GM19035 (cell line): ENCODE results near the gene C2CD4C.
"Not testable (repeated sequence)": the region's sequence is repeated elsewhere in the genome, so short reads cannot be mapped to it uniquely, and the experiment has no call there.

ENCODE experiments used
- ATAC-seq: cut with Tn5 transposase; IDR thresholded peaks from one replicate; pipeline ENCODE4 v1.9.1; 2021; ENCODE audit not compliant: unreplicated experiment

The C2CD4C gene

DNA sequence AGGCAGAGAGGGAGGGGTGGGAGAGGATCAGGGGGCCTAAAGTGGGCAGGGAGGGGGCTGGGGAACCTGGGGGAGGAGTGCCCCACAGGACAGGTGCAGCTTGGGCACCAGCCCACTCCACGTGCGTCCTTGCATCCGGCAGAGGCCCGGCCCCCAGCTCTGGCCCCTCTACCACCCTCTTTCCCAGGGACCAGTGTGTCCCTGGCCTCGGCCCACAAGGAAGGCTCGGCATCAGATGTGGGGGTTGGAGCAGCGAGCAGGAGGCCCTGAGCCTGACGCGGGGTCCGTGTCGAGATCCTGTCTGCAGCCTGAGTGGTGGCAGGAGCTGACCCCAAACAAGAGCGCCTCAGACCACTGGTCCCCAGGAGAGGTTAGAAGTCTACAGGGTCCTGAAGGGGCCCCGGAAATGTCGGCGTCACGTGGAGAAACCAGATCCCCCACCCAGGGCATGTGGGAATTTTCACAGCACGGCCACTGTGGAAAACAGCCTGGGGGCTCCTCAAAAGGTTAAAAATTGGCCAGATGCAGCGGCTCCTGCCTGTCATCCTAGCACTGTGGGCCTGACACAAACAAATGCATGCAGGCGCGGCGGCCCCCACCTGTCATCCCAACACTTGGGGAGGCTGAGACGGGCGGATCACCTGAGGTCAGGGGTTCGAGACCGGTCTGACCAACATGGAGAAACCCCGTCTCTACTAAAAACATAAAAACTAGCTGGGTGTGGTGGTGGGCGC lies 30.4 kb upstream of the C2CD4C start:
- ATAC-seq: no peak

GRCh38 chr19:438416-438958 lies 29.5 kb upstream of the C2CD4C start:
- no peak for ATAC-seq

- no peak for ATAC-seq
These were observed 28.1 kb upstream of the C2CD4C start for GRCh38 chr19:437041-437440.

DNA sequence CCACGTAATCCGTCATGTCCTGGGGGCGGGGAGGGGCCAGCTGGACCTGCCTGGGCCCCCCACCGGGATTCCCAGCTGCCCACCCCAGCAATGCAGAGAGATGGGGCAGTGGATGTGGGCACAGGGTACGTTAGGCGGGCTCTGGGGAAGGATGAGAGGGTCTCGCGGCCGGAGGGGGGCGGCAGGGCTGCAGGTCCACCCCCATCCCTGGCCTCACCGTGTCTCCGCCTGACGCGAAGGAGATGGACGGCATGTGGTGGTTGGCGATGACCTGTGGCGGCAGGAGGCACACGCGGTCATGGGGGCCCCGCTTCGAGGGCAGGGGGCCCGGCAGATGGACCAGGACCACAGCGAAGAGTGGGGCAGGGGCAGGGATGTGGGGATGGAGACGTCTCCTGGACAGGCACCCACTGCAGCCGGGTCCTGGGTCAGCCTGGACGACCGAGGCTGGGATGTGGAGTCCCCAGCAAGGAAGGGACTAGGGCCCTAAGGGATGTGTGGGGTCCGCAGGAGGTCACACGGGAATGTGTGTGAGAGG lies 27.5 kb upstream of the C2CD4C start:
- no peak for ATAC-seq

DNA sequence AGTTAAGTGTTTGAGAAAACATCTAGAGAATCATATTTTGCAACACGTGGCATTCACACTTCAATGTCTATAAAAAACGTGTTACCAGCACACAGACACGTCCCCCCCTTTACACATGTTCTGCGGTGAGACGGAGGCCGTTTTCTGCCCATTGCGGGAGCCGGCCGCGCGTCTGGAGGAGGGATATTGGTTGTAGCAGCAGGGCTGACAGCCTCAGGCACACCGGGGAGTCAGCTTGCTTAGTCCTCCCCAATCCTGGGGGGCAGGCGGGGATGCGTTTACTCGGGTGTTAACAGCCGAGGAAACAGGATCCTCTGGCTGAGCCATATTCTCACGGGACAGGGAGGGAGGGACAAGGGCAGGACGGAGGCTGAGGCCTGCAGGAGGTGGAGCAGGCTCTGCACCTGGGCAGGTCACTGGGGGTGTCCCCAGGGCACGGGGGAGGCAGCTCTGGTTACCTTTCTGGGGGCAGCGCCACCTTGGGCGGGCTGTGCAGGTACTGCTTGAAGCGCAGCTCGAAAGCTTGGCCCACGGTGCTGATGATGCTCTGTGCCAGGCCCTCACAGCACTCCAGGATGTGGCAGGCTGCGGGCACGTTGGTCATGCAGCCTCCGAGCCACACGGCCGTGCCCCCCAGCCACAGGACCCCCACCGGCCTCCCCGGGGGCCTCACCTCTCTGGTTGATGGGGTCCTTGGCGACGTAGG lies 26.9 kb upstream of the C2CD4C start:
- ATAC-seq: no peak

- ATAC-seq: no peak
These were observed 26.2 kb upstream of the C2CD4C start for GRCh38 chr19:435056-435706.

- no peak for ATAC-seq
These were observed 25.4 kb upstream of the C2CD4C start for GRCh38 chr19:434152-434960.

DNA sequence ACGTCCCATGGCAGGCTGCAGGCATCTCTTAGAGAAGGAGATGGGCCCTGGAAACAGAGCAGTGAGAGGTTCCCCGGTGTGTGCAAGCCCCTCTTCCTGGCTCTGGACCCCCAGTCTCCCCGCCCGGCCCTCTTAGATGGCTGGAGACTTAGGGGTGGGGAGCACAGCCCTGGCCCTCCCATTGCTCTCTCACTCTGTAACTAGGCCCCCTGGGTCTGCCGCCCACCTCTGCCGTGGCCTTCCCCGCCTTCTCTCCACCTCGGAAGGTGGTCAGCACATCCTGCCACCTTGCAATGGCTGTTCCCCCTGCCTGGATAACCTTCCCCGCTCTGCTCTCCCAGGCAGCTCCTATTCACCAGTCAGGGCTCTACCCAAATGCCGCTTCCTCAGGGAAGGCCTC lies 21.8 kb upstream of the C2CD4C start:
- no peak for ATAC-seq

DNA sequence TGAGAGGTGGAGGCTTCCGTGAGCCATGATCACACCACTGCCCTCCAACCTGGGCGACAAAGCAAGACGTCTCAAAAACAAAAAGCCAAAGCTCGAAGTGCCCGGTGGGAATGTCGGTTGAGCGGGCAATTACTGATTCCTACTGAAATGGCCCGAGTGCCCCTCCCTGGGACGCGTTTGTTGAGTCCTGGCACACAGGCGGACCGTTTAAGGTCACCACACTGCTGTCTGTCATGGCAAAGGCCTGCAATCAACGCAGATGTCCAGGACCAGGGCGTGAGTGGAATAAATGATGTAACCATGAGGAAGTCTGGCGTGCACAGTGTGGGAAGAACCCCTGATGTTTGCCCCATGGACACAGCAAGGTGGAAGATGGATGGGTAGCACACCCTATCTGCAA lies 19.2 kb upstream of the C2CD4C start:
- ATAC-seq: no peak

- not testable (repeated sequence) for ATAC-seq
These were observed 18.7 kb upstream of the C2CD4C start for GRCh38 chr19:427675-428074.

- no peak for ATAC-seq
These were observed 17.9 kb upstream of the C2CD4C start for GRCh38 chr19:426725-427445.

GRCh38 chr19:425056-425455 lies 16.1 kb upstream of the C2CD4C start:
- ATAC-seq: no peak

GRCh38 chr19:424546-424945 lies 15.6 kb upstream of the C2CD4C start:
- ATAC-seq: no peak

GRCh38 chr19:423691-424466 lies 14.9 kb upstream of the C2CD4C start:
- ATAC-seq: no peak

DNA sequence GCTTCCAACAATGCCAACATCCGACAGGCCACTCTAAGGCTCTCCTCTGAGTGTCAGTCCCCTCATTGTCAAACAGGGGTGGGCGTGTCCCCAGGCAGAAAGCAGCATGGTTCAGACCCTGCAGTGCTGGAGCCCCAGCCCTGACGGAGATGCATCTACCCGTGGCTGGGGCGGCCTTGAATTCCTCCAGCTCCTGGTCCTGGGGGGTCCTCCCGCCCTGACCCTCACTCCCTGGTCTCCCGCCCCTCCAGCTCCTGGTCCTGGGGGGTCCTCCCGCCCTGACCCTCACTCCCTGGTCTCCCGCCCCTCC lies 13.9 kb upstream of the C2CD4C start:
- not testable (repeated sequence) for ATAC-seq

DNA sequence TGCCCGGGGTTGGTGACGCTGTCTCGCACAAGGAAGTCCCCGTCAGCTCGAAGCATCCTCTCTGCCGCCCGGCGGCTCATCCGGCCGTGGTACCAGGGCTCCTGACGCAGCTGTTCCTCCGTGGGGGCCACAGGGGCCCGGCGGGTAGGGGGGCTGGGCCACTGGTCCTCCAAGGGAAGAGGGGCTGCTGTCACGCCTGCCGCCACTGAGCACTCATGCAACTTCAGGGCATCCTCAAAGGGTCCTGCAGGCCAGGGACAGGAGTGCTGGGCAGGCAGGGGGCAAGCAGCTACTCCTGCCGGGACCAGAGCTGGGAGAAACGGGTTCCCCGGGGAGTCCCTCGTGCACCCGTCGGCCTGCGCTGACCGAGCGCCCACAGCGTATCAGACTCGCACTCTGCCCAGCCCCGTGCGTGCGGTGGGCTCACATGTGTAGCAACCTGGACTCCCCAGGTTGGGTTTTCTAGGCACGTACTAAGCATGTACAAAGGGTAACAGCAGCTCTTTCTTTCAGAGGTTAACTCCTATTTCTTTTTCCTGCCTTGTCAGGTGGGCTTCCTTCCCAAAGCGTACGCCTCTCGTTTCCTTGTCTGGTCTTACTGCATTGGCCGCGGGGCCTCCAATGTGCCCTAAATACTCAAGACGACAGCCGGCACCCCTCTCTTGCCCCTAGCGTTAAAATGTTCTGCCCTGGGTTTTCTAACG lies 13.4 kb upstream of the C2CD4C start:
- no peak for ATAC-seq

DNA sequence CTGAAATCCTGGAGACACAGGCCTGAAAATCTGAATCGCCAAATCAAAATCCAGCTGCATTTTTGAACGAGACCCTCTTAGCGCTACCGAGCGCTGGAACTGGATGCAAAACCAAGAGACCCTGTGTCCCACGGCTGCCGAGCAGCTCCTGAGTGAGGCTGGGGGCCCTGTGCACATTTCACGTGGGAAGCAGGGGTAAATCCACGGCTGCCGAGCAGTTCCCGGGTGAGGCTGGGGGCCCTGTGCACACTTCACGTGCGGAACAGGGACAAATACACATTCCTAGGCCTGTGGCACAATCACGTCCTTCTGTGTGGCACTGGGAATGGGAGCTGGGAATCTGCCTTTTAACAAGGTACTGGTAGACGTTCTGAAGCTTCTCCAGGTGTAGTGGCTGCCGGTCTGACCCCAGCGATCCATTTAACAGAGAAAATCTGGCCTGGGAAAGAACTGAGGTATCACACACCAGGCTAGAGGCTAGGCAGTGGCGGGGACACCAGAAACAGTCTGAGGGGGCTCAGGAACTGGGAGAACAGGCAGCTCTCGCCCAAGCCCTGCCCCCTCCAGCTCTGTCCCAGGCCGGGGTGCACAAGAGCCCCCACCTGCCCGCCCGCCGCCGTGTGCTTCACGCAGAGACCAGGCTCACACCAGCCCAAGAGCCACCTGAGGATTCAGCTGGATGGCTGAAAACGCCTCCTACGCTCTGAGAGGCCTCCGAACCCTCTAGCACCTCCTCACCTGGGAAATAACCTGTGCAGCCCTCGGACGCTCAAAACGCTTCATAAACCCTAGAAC lies 11.0 kb upstream of the C2CD4C start:
- no peak for ATAC-seq
